PC-3 (cell line): ENCODE results near the gene DPAGT1. TPM values are rescaled to one million over a fixed set of nuclear protein-coding genes. Genes with fewer than 3 reads are reported as not detected.

ENCODE experiments used
- ATAC-seq: fragments of 200-7000 bp; cut with Tn5 transposase; 2 replicates; pipeline ENCODE4 v1.9.1; 2020; ENCODE audit warnings: mild to moderate bottlenecking, moderate library complexity
- BruUV-seq: library from RNA; stranded (reverse); fragments of 400-500 nt; replicated peaks from 2 replicates; lab custom pipeline; 2021; lab: Mats Ljungman, UMichigan
- CTCF ChIA-PET: fragments of 300-600 bp; sonication (Branson Sonifier 250); formaldehyde crosslinking; loops from one replicate; lab custom pipeline; 2022; ENCODE audit warnings: antibody characterized with exemption; lab: Charles Lee
- POLR2A ChIA-PET: fragments of 300-600 bp; sonication (Branson Sonifier 250); formaldehyde crosslinking; loops from one replicate; lab custom pipeline; 2022; ENCODE audit warnings: antibody characterized with exemption; ENCODE audit not compliant: unreplicated experiment; lab: Charles Lee
- DNase-seq: peaks from one replicate; pipeline ENCODE4 v3.0.0-alpha.2; 2015
- H2AFZ ChIP-seq: fragments of 300-600 bp; sonication (generic); 2 replicates; pipeline ENCODE4 v1.6.0; 2016; ENCODE audit warnings: antibody characterized with exemption, low read length
- H3F3A ChIP-seq: fragments of 300-600 bp; sonication (generic); one replicate; pipeline ENCODE4 v1.6.0; 2017; ENCODE audit warnings: antibody characterized with exemption, low read length, control low read depth, mild to moderate bottlenecking; ENCODE audit not compliant: unreplicated experiment
- H3K27ac ChIP-seq: fragments of 300-600 bp; sonication (generic); 2 replicates; pipeline ENCODE4 v1.5.1; 2016; ENCODE audit warnings: mild to moderate bottlenecking, low read length
- H3K27me3 ChIP-seq: fragments of 300-600 bp; sonication (generic); 2 replicates; pipeline ENCODE4 v1.6.1; 2016; ENCODE audit warnings: low read length, mixed read lengths
- H3K36me3 ChIP-seq: fragments of 300-600 bp; sonication (generic); 2 replicates; pipeline ENCODE4 v1.6.1; 2016; ENCODE audit warnings: low read depth, mixed run types, low read length, mixed read lengths
- H3K4me1 ChIP-seq: fragments of 300-600 bp; sonication (generic); 2 replicates; pipeline ENCODE4 v1.5.1; 2016; ENCODE audit warnings: low read length; ENCODE audit not compliant: insufficient read depth
- H3K4me2 ChIP-seq: fragments of 300-600 bp; sonication (generic); 2 replicates; pipeline ENCODE4 v1.6.0; 2016; ENCODE audit warnings: low read length
- H3K4me3 ChIP-seq: fragments of 300-600 bp; sonication (generic); 2 replicates; pipeline ENCODE4 v1.5.1; 2016; ENCODE audit warnings: mild to moderate bottlenecking, low read length, mixed read lengths
- H3K79me2 ChIP-seq: fragments of 300-600 bp; sonication (generic); 2 replicates; pipeline ENCODE4 v1.6.1; 2017; ENCODE audit warnings: low read length, mixed read lengths
- H3K9ac ChIP-seq: fragments of 300-600 bp; sonication (generic); 2 replicates; pipeline ENCODE4 v1.6.0; 2016; ENCODE audit warnings: mild to moderate bottlenecking, low read length
- H3K9me2 ChIP-seq: fragments of 300-600 bp; sonication (generic); replicated peaks from 2 replicates; pipeline ENCODE4 v1.6.1; 2016; ENCODE audit warnings: mixed run types, low read length, mixed read lengths
- H3K9me3 ChIP-seq: fragments of 300-600 bp; sonication (generic); 2 replicates; pipeline ENCODE4 v1.6.1; 2016; ENCODE audit warnings: low read length, mixed read lengths
- H4K20me1 ChIP-seq: fragments of 300-600 bp; sonication (generic); 2 replicates; pipeline ENCODE4 v1.6.1; 2016; ENCODE audit warnings: low read length, mixed read lengths
- EZH2 ChIP-seq: fragments of 300-600 bp; sonication (generic); IDR thresholded peaks from one replicate; pipeline ENCODE4 v1.6.1; 2017; ENCODE audit warnings: antibody characterized with exemption, mild to moderate bottlenecking, low read length; ENCODE audit not compliant: unreplicated experiment
- EZH2phosphoT487 ChIP-seq: fragments of 300-600 bp; sonication (generic); IDR thresholded peaks from 2 replicates; pipeline ENCODE4 v1.6.1; 2018; ENCODE audit warnings: mild to moderate bottlenecking, antibody characterized with exemption, low read length, borderline replicate concordance
- intact Hi-C: fragments of 100-400 bp; cut with micrococcal nuclease; formaldehyde crosslinking; loops from 2 replicates; pipeline ENCODE4 v1.9.0; 2023
- total RNA-seq: library from RNA; depleted of rRNA; stranded (reverse); fragments of >200 nt; gene quantifications from 2 replicates; pipeline ENCODE4 v1.2.3, GENCODE V29; 2014
- TF ChIP-seq, protein P1 (sequence below): fragments of 300-600 bp; sonication (generic); conservative IDR thresholded peaks from 2 replicates; pipeline ENCODE4 v1.5.1; 2017; ENCODE audit warnings: antibody characterized with exemption, low read depth, mild to moderate bottlenecking, low read length

The DPAGT1 gene
- total RNA-seq, 1 experiment from 2014 or later: 68.0 TPM

GRCh38 chr11:119078675-119079420 lies 22.8 kb downstream of the DPAGT1 start:
- no peak overlapping the region for H2AFZ ChIP-seq
- CTCF ChIA-PET: no interaction called here
- no peak overlapping the region for H3K4me3 ChIP-seq
- H3K4me2 ChIP-seq: no peak overlapping the region
- DNase-seq (no peak), ATAC-seq (no peak)
- no peak overlapping the region for H3K27ac ChIP-seq
- H3K9me3 ChIP-seq: no peaks in the 10 kb centered on the region
- no peaks in the 10 kb centered on the region for H3K4me1 ChIP-seq
- intact Hi-C loops: no loop called here
- no peaks in the 10 kb centered on the region for H3K9me2 ChIP-seq
- no peaks in the 10 kb centered on the region for H3F3A ChIP-seq
- no peaks in the 10 kb centered on the region for H3K79me2 ChIP-seq
- no peak overlapping the region for H3K9ac ChIP-seq
- BruUV-seq: no TSS peak
- peaks cover 54% of the 10 kb centered on the region for H3K36me3 ChIP-seq
- TF ChIP-seq, protein P1, sequence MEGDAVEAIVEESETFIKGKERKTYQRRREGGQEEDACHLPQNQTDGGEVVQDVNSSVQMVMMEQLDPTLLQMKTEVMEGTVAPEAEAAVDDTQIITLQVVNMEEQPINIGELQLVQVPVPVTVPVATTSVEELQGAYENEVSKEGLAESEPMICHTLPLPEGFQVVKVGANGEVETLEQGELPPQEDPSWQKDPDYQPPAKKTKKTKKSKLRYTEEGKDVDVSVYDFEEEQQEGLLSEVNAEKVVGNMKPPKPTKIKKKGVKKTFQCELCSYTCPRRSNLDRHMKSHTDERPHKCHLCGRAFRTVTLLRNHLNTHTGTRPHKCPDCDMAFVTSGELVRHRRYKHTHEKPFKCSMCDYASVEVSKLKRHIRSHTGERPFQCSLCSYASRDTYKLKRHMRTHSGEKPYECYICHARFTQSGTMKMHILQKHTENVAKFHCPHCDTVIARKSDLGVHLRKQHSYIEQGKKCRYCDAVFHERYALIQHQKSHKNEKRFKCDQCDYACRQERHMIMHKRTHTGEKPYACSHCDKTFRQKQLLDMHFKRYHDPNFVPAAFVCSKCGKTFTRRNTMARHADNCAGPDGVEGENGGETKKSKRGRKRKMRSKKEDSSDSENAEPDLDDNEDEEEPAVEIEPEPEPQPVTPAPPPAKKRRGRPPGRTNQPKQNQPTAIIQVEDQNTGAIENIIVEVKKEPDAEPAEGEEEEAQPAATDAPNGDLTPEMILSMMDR: no peak
- TF ChIP-seq EZH2phosphoT487: no peak
- TF ChIP-seq EZH2: no peak
- POLR2A ChIA-PET: no interaction called here
- no peaks in the 10 kb centered on the region for H3K27me3 ChIP-seq
- H4K20me1 ChIP-seq: no peaks in the 10 kb centered on the region

DNA sequence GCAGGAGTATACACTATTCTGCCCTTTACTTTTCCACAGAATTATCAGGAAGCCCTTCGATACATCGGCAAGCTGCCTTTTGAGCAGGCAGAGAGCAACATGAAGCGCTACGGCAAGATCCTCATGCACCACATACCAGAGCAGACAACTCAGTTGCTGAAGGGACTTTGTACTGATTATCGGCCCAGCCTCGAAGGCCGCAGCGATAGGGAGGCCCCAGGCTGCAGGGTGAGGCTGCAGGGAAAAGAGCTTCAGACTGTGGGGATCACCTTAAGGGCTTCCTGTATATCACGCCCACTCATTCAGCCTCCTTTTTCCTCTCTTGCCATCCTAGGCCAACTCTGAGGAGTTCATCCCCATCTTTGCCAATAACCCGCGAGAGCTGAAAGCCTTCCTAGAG lies 23.8 kb downstream of the DPAGT1 start:
- POLR2A ChIA-PET: no interaction called here
- Histone ChIP-seq H3K27me3 (no peaks in the 10 kb centered on the region), H3K9ac (no peak overlapping the region), H3K4me1 (no peaks in the 10 kb centered on the region), H3K4me3 (no peak overlapping the region), H3K9me2 (no peaks in the 10 kb centered on the region), H3K79me2 (no peaks in the 10 kb centered on the region), H3K4me2 (no peak overlapping the region), H3K9me3 (no peaks in the 10 kb centered on the region), H3K27ac (no peak overlapping the region), H2AFZ (no peak overlapping the region), H3F3A (no peaks in the 10 kb centered on the region), H4K20me1 (no peaks in the 10 kb centered on the region), H3K36me3 (peaks cover 63% of the 10 kb centered on the region)
- intact Hi-C loops: no loop called here
- BruUV-seq: no TSS peak
- TF ChIP-seq, protein P1: no peak
- TF ChIP-seq EZH2phosphoT487 (no peak), EZH2 (no peak)
- DNase-seq: no peak
- no peak for ATAC-seq
- CTCF ChIA-PET: no interaction called here
